HG03060 (cell line): ENCODE data around the gene HMHB1.

Experiments used
- ATAC-seq: cut with Tn5 transposase; IDR thresholded peaks from one replicate; pipeline ENCODE4 v1.9.1; 2021; ENCODE audit warnings: low read depth, moderate number of reproducible peaks; ENCODE audit not compliant: unreplicated experiment

HMHB1 gene

DNA sequence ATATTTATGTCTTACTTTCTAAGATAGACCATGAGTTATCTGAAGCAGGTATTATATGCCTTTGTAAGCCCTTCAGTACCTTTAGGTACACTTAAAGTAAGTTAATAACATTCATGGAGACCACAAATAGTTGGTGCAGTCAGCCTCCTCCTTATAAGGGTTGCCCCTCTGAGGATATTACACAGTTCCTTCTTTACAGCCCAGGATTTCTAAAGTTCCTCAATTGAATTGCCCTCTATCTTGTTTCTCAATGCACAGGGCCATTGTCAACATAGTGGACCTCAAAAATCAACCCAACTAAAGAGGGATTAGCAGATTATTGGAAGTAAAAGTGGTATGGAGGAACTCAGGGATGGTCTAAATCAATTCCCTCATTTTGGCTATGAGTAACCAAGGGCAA lies 50.3 kb downstream of the HMHB1 start:
- no peak for ATAC-seq

DNA sequence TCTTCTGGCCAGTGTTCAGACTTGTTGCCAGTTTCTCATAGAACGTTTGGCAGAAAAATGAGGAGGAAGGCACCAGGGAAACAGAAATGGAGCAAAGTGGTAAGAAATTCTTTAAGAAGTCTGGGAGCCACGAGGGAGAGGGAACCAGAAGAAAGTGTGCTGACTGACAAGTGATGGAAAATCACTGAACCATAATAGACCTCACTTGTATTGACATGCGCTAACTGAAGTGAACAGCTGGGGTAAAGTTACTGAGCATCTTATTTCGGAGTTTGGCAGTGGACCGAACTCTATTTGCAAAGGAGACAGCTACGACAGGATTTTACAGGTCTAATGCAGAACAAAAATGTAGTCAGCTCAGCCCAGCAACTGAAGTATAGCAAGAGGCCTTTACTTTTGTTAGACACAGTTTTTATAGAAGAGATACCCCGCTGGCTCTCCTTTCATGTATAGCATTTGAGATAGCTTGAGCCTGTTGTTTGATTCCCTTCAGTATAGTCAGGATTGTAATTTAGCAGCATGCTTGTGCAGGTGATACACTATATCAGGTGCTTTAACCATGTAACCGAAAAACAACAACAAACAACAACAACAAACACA lies 53.6 kb downstream of the HMHB1 start:
- ATAC-seq: no peak
